Astrocyte of the hippocampus (primary cell): ENCODE measurements around the gene PLEKHA1.

ENCODE experiments used
- DNase-seq: peaks from one replicate; pipeline ENCODE4 v3.0.0; 2011; ENCODE audit warnings: low read depth, low spot score

Gene PLEKHA1

DNA sequence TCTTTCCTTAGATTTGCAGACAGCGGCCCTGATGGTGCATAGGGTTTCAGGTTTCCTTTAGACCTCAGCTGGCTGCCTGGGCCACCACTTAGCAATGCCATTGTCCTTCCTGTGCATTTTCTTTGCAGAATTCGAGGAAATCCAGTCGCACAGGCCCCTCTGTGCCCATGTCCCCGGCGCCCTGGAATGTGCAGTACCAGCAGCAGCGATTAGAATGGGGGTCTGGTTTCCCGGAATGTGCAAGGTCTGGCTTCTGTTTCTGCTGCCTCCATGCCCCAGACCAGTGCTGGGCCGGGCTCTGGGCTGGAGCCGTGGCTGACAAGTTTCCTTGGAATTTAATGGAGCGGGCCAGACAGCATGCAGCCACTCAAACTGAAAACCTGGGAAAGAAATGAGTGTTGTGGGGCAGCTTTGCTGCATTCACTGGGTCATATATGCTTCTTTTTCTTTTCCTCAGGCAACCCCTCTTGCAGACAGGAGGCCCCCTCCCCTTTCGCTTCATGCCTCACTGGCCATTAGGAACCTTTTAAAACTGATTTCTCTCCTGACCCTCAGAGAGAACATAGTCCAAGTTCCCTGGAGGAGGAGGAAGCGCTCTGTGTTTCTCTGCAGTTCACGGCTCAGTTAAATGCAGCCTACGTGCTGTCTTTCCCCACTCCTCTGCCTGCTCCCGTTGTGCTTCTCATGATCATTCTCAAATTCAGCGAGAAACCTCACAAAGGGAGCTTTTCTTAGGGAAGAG, 101.3 kb downstream of the PLEKHA1 start:
- peak; percentile 81 for DNase-seq

DNA sequence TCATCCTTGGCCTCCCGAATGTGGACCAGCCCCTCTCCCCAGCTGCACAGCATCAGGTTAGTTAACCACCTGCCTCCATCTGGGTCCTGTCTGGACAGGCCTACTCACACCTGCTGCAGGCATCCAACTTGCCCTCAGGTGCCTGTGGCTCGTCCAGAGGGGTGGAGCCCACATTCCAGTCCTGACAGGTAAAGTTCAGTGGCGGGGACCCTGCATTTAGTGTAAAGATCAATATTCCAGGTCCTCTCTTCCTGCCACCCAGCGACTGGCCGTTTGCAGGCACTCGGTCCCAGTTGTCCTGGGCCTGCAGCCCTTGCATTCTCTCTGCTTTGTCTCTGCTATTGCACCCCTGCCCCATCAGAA, 101.8 kb downstream of the PLEKHA1 start:
- no peak for DNase-seq

- DNase-seq: no peak
Observed at GRCh38 chr10:122477436-122477835, 102.9 kb downstream of the PLEKHA1 start.

- no peak for DNase-seq
Observed at GRCh38 chr10:122478971-122479370, 104.5 kb downstream of the PLEKHA1 start.

GRCh38 chr10:122480146-122480833, 105.8 kb downstream of the PLEKHA1 start:
- no peak for DNase-seq

DNA sequence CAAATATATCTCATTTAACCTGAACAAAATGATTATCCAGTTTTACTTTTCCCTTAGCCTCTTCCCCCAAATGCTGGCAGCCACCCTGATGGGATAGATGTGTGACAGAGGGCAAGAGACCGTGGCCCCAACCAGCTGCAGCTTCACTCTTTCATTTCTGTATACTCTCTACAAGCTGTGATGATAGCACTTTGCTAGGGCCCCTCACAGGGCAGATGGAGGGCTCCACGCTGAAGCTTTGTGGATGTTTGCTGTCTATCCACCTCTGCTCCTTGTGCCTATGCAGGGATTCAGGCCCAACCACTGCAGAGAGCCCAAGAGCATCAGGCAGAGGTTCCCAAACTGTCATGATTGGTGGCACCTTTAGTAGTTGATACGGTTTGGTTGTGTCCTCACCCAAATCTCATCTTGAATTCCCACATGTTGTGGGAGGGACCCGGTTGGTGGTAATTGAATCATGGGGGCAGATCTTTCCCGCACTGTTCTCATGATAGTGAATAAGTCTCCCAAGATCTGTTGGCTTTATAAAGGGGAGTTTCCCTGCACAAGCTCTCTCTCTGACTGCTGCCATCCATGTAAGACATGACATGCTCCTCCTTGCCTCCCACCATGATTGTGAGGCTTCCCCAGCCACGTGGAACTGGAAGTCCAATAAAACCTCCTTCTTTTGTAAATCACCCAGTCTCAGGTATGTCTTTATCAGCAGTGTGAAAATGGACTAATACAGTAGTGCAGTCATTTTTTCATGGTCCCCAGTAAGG, 107.0 kb downstream of the PLEKHA1 start:
- no peak for DNase-seq
